Measurements from ENCODE around the gene OTOF. TPM values are rescaled to one million over a fixed set of nuclear protein-coding genes. Genes with fewer than 3 reads are reported as not detected.

Gene OTOF
- total RNA-seq (2014; rRNA removed; shearing (Covaris generic)), result not detected in 2 replicates

- Histone ChIP-seq H3K36me3 (no peaks in the 10 kb centered on the region), H3K9me3 (replicated peaks) (no peaks in the 10 kb centered on the region), H3K27me3 (replicated peaks) (no peaks in the 10 kb centered on the region), H3K4me1 (replicated peaks) (no peaks in the 10 kb centered on the region), H3K27ac (no peak within 1 kb of the TSS), H3K4me3 (no peak within 1 kb of the TSS)
- DNase-seq (ENCODE audit: low read depth in 1 of 2, low spot score in 2 of 2), result no peak
These were observed at the start of gene OTOF for GRCh38 chr2:26477911-26478253. OTOF (minus strand) TSS chr2:26478124.

- Histone ChIP-seq H3K4me1 (replicated peaks) (no peaks in the 10 kb centered on the region), H3K27me3 (replicated peaks) (peaks cover 5% of the 10 kb centered on the region; the same call in 1 of the 2 replicates), H3K27ac (no peak overlapping the region), H3K9me3 (replicated peaks) (no peaks in the 10 kb centered on the region), H3K36me3 (no peaks in the 10 kb centered on the region), H3K4me3 (no peak overlapping the region)
- DNase-seq (ENCODE audit: low read depth in 1 of 2, low spot score in 2 of 2), result no peak
These were observed 48.7 kb upstream of the OTOF start for GRCh38 chr2:26526589-26526988.

DNA sequence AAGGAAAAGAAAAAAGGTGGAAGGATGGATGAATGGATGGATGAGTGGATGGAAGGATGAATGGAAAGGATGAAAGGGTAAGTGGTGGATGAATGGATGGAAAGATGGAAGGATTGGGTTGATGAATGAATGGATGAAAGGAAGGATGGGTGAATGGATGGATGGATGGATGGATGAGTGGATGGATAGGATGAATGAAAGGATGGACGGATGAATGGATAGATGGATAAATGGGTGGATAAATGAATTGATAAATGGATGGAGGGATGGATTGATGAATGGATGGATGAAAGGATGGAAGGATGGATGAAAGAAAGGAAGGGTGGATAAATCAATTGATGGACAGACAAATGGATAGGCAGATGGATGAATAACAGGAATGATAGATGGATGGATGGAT, 48.2 kb upstream of the OTOF start:
- Histone ChIP-seq H3K27ac (no peak overlapping the region), H3K4me3 (no peak overlapping the region), H3K36me3 (no peaks in the 10 kb centered on the region), H3K27me3 (replicated peaks) (peaks cover 7% of the 10 kb centered on the region; the same call in 1 of the 2 replicates), H3K4me1 (replicated peaks) (no peaks in the 10 kb centered on the region), H3K9me3 (replicated peaks) (no peaks in the 10 kb centered on the region)
- no peak for DNase-seq (ENCODE audit: low read depth in 1 of 2, low spot score in 2 of 2)

- no peak for DNase-seq (ENCODE audit: low read depth in 1 of 2, low spot score in 2 of 2)
- Histone ChIP-seq H3K4me3 (no peak overlapping the region), H3K9me3 (replicated peaks) (no peaks in the 10 kb centered on the region), H3K27me3 (replicated peaks) (peaks cover 23% of the 10 kb centered on the region), H3K36me3 (no peaks in the 10 kb centered on the region), H3K27ac (no peak overlapping the region), H3K4me1 (replicated peaks) (no peaks in the 10 kb centered on the region)
These were observed 45.8 kb upstream of the OTOF start for GRCh38 chr2:26523750-26524149.

DNA sequence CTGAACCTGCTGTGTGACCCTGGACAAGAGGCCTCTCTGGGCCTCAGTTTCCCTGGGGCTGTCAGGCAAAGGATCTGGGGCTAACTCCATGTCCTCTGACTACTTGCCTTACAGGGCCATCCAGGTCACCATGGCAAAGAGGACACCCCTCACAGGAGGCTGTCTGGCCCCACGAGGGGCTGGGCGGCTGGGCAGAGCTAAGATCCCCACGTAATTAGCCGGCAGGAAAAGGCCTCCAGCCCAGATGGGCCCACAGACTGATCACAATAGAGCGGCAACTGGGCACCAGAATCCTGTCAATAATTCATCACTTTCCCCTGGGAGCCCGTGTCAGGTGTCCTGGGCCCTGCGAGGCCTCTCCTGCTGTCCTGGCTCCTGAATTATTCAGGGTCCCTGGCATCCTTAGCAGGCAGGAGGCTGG, 44.8 kb upstream of the OTOF start:
- Histone ChIP-seq H3K36me3 (no peaks in the 10 kb centered on the region), H3K4me1 (replicated peaks) (no peaks in the 10 kb centered on the region), H3K9me3 (replicated peaks) (no peaks in the 10 kb centered on the region), H3K4me3 (no peak overlapping the region), H3K27me3 (replicated peaks) (peaks cover 28% of the 10 kb centered on the region), H3K27ac (no peak overlapping the region)
- DNase-seq (ENCODE audit: low read depth in 1 of 2, low spot score in 2 of 2), result no peak

DNA sequence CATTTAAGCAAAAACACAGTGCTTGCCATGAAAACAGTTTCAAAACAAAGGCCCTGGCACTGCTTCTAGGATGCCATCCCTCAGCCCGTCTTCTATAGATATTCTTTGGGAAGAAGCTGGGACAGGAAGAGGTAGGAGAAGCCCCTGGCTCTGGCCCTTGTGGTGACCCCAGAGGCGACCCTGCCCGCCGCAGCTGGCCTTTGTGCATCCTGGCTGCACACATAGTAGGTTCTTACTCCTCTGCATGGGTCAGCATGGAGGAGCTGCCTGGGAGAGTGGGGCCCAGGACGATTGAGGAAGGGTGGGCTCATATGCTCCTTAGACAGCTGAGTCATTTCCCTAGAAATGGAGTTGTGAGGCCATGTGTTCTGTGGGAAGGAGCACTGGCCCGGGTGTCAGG, 44.4 kb upstream of the OTOF start:
- DNase-seq (ENCODE audit: low read depth in 1 of 2, low spot score in 2 of 2), result no peak
- peaks cover 29% of the 10 kb centered on the region for H3K27me3 ChIP-seq (replicated peaks)
- no peaks in the 10 kb centered on the region for H3K4me1 ChIP-seq (replicated peaks)

DNA sequence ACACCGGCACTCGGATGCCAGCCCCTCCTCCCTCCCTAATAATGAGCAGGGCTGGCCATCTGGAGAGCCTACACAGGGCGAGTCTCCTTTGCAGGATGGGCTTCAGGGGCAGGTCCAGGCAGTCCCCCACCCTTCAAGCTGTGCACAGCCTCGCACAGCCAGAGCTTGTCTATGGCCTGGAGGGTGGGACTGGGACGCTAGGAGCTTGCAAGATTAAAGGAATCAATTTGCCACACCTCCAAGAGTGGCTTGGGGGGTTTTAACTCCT, 43.9 kb upstream of the OTOF start:
- Histone ChIP-seq H3K9me3 (replicated peaks) (no peaks in the 10 kb centered on the region), H3K36me3 (no peaks in the 10 kb centered on the region), H3K27me3 (replicated peaks) (peaks cover 29% of the 10 kb centered on the region), H3K4me1 (replicated peaks) (no peaks in the 10 kb centered on the region), H3K4me3 (no peak overlapping the region), H3K27ac (no peak overlapping the region)
- DNase-seq (ENCODE audit: low read depth in 1 of 2, low spot score in 2 of 2), result no peak

More for the DNA sequence above, 44.4 kb upstream of the OTOF start:
- Histone ChIP-seq H3K36me3 (no peaks in the 10 kb centered on the region), H3K27ac (no peak overlapping the region), H3K9me3 (replicated peaks) (no peaks in the 10 kb centered on the region), H3K4me3 (no peak overlapping the region)

DNA sequence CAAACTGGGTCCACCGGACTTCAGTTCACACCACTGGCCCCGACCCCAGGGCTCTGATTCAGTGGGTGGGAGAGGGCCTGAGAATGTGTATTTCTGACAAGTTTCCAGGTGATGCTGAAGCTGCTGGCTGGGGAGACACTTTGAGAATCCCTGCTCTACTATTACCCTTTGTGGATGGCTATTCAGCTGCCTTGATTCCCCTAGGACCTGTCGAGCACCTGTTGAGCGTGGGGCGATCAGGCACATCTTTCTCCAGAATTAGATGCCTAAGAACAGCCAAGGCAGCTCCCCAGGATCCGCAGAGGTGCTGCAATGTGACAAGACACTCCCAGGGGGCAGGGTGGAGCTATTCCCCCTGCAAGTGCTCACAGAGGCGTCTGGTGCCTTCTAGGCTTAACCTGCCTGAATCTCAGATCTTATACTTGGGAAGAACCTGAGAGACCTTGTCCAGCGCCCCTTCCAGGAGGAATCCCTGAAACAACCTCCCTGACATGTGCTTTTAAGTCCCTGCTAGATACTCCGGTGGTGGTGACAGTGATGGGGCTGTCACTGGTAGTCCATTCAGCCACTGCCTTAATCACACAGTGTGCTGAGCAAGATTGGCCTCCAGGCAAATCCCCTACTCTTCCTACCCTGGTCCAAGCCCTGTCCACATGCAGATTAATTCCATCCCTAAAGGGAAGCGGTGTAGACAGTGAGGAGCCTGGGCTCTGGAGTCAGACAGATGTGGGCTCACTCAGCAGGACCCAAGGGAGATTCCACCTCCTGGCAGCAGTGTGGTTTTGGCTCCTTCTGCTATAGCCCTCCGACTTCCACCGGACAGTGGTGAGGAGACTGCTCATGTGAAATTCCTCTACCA, 43.4 kb upstream of the OTOF start:
- Histone ChIP-seq H3K27ac (no peak overlapping the region), H3K9me3 (replicated peaks) (no peaks in the 10 kb centered on the region), H3K4me3 (no peak overlapping the region), H3K36me3 (no peaks in the 10 kb centered on the region), H3K27me3 (replicated peaks) (peaks cover 29% of the 10 kb centered on the region), H3K4me1 (replicated peaks) (no peaks in the 10 kb centered on the region)
- DNase-seq (ENCODE audit: low read depth in 1 of 2, low spot score in 2 of 2), result no peak

DNA sequence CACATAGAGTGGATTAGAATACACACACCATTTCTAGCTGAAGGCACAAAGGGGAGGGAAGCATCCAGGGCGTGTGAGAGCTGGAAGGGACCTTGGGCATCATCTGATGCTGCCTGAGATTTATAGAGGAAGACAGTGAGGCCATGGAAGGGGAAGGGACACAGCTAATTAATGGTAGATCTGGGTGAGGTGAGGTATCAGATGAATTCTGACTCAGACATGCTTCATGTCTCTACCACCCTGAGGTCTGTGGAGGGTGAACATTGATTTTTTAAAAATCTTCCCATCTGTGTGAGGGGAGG, 42.2 kb upstream of the OTOF start:
- Histone ChIP-seq H3K27me3 (replicated peaks) (peaks cover 29% of the 10 kb centered on the region), H3K4me1 (replicated peaks) (no peaks in the 10 kb centered on the region), H3K36me3 (no peaks in the 10 kb centered on the region), H3K9me3 (replicated peaks) (no peaks in the 10 kb centered on the region), H3K4me3 (no peak overlapping the region), H3K27ac (no peak overlapping the region)
- no peak for DNase-seq (ENCODE audit: low read depth in 1 of 2, low spot score in 2 of 2)

DNA sequence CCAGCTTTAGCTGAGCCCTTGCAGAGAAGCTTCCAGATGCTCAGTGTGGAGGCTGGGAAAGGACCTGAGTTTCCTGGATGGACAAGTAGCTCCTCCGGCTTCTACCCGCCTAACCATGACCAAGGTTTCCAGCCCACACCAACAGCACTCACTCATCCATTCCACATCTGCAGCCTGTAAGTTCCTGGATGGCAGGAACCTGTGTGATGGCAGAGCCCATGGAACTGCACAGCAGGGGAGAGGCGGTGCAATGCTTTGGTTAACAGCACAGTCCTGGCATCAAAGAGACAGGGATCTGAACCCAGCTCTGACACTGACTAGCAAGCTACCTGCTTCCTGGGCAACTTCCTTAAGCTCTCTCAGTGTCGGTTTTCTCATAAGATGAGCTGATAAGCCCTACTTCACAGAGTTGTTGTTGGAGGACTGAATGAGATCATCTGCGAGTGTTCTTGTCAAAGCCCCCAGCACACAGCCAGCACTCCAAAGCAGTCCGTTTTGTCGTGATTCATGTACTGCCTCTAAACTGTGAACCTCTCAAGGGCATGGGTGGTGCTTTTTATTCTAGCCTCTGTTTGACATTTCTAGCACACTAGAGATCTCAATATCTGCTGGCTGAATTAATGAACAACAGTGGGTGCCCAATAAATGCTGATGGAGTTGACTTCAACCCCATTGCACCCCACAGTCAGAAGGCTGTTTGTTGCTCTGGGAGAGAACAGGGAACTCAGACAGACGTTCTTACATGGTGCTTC, 41.6 kb upstream of the OTOF start:
- no peak for DNase-seq (ENCODE audit: low read depth in 1 of 2, low spot score in 2 of 2)
- H3K9me3 ChIP-seq (replicated peaks), result no peaks in the 10 kb centered on the region
- H3K27me3 ChIP-seq (replicated peaks), result peaks cover 30% of the 10 kb centered on the region
- H3K27ac ChIP-seq, result no peak overlapping the region
- H3K36me3 ChIP-seq, result no peaks in the 10 kb centered on the region
- H3K4me3 ChIP-seq, result no peak overlapping the region
- no peaks in the 10 kb centered on the region for H3K4me1 ChIP-seq (replicated peaks)

- Histone ChIP-seq H3K9me3 (replicated peaks) (no peaks in the 10 kb centered on the region), H3K4me1 (replicated peaks) (no peaks in the 10 kb centered on the region), H3K4me3 (no peak overlapping the region), H3K27me3 (replicated peaks) (peaks cover 41% of the 10 kb centered on the region), H3K36me3 (no peaks in the 10 kb centered on the region), H3K27ac (no peak overlapping the region)
- no peak for DNase-seq (ENCODE audit: low read depth in 1 of 2, low spot score in 2 of 2)
These were observed 38.9 kb upstream of the OTOF start for GRCh38 chr2:26516781-26517180.

DNA sequence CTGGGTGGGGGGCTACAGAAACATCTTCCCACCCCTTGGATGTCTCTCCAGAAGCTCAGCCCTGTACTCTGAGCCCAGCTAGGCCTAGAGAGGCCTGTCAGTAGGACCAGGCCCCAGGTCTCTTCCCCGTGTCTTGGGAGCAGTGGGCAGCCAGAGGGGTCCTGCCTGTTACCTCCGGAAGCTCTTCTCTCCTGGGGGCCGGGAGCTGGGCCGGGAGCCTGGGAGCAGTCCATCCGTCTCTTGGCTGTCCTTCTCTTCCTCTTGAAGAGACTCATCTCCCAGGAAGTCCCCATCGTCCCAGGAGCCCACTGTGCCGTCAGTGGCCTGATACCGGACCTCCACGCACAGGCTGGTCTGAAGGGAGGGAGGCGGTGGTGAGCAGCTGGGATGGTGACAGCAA, 38.3 kb upstream of the OTOF start:
- Histone ChIP-seq H3K27ac (no peak overlapping the region), H3K9me3 (replicated peaks) (no peaks in the 10 kb centered on the region), H3K4me3 (no peak overlapping the region), H3K4me1 (replicated peaks) (no peaks in the 10 kb centered on the region), H3K27me3 (replicated peaks) (peaks cover 40% of the 10 kb centered on the region), H3K36me3 (no peaks in the 10 kb centered on the region)
- DNase-seq (ENCODE audit: low read depth in 1 of 2, low spot score in 2 of 2), result no peak

- H3K27me3 ChIP-seq (replicated peaks), result peaks cover 40% of the 10 kb centered on the region
- H3K36me3 ChIP-seq, result no peaks in the 10 kb centered on the region
- H3K4me1 ChIP-seq (replicated peaks), result no peaks in the 10 kb centered on the region
- no peaks in the 10 kb centered on the region for H3K9me3 ChIP-seq (replicated peaks)
- no peak overlapping the region for H3K4me3 ChIP-seq
- H3K27ac ChIP-seq, result no peak overlapping the region
- DNase-seq (ENCODE audit: low read depth in 1 of 2, low spot score in 2 of 2), result no peak
These were observed 37.8 kb upstream of the OTOF start for GRCh38 chr2:26515771-26516170.

- Histone ChIP-seq H3K4me3 (no peak overlapping the region), H3K27ac (no peak overlapping the region), H3K36me3 (no peaks in the 10 kb centered on the region), H3K9me3 (replicated peaks) (no peaks in the 10 kb centered on the region), H3K4me1 (replicated peaks) (no peaks in the 10 kb centered on the region), H3K27me3 (replicated peaks) (peaks cover 43% of the 10 kb centered on the region)
- DNase-seq (ENCODE audit: low read depth in 1 of 2, low spot score in 2 of 2), result no peak
These were observed 36.1 kb upstream of the OTOF start for GRCh38 chr2:26514045-26514444.

Data from SJSA1 (cell line).